HG03575 (cell line): ENCODE data around the gene SYNPO2L.

Source experiments
- ATAC-seq: cut with Tn5 transposase; IDR thresholded peaks from one replicate; pipeline ENCODE4 v1.9.1; 2021; ENCODE audit not compliant: unreplicated experiment, insufficient number of reproducible peaks, low FRiP score; ENCODE audit errors: extremely low read depth

Gene SYNPO2L

GRCh38 chr10:73650537-73651331 is 5.1 kb downstream of the SYNPO2L start:
- no peak for ATAC-seq

- no peak for ATAC-seq
These were observed 5.8 kb downstream of the SYNPO2L start for GRCh38 chr10:73649876-73650536.

GRCh38 chr10:73648975-73649829 is 6.6 kb downstream of the SYNPO2L start:
- no peak for ATAC-seq

GRCh38 chr10:73647875-73648651 is 7.8 kb downstream of the SYNPO2L start:
- no peak for ATAC-seq

- no peak for ATAC-seq
These were observed 8.5 kb downstream of the SYNPO2L start for GRCh38 chr10:73647211-73647874.

- ATAC-seq, result no peak
These were observed 9.2 kb downstream of the SYNPO2L start for GRCh38 chr10:73646598-73647041.

- ATAC-seq, result no peak
These were observed 10.6 kb downstream of the SYNPO2L start for GRCh38 chr10:73645251-73645650.

- ATAC-seq, result no peak
These were observed 11.1 kb downstream of the SYNPO2L start for GRCh38 chr10:73644767-73645166.

- no peak for ATAC-seq
These were observed 11.7 kb downstream of the SYNPO2L start for GRCh38 chr10:73644015-73644743.

- ATAC-seq, result no peak
These were observed 12.5 kb downstream of the SYNPO2L start for GRCh38 chr10:73643362-73643761.

- no peak for ATAC-seq
These were observed 14.3 kb downstream of the SYNPO2L start, which contains the start of gene MYOZ1 for GRCh38 chr10:73641328-73642060. MYOZ1 (minus strand) TSS chr10:73641474; CDS start chr10:73640017, 1,457 bp downstream.

- no peak for ATAC-seq
These were observed 16.5 kb downstream of the SYNPO2L start for GRCh38 chr10:73639286-73639685.

GRCh38 chr10:73635781-73636180 is 20.0 kb downstream of the SYNPO2L start:
- no peak for ATAC-seq

GRCh38 chr10:73634421-73634820 is 21.4 kb downstream of the SYNPO2L start:
- ATAC-seq, result no peak

GRCh38 chr10:73629165-73629564 is 26.7 kb downstream of the SYNPO2L start:
- no peak for ATAC-seq

GRCh38 chr10:73628405-73628804 is 27.4 kb downstream of the SYNPO2L start:
- no peak for ATAC-seq

GRCh38 chr10:73627300-73627699 is 28.5 kb downstream of the SYNPO2L start:
- no peak for ATAC-seq
